HG02571 (cell line): Measurements from ENCODE around the gene PPP6R2.
"Not testable (repeated sequence)": the region's sequence is repeated elsewhere in the genome, so short reads cannot be mapped to it uniquely, and the experiment has no call there.

ENCODE experiments used
- ATAC-seq: cut with Tn5 transposase; IDR thresholded peaks from one replicate; pipeline ENCODE4 v1.9.1; 2021; ENCODE audit warnings: mild to moderate bottlenecking, moderate library complexity; ENCODE audit not compliant: unreplicated experiment

Gene PPP6R2

DNA sequence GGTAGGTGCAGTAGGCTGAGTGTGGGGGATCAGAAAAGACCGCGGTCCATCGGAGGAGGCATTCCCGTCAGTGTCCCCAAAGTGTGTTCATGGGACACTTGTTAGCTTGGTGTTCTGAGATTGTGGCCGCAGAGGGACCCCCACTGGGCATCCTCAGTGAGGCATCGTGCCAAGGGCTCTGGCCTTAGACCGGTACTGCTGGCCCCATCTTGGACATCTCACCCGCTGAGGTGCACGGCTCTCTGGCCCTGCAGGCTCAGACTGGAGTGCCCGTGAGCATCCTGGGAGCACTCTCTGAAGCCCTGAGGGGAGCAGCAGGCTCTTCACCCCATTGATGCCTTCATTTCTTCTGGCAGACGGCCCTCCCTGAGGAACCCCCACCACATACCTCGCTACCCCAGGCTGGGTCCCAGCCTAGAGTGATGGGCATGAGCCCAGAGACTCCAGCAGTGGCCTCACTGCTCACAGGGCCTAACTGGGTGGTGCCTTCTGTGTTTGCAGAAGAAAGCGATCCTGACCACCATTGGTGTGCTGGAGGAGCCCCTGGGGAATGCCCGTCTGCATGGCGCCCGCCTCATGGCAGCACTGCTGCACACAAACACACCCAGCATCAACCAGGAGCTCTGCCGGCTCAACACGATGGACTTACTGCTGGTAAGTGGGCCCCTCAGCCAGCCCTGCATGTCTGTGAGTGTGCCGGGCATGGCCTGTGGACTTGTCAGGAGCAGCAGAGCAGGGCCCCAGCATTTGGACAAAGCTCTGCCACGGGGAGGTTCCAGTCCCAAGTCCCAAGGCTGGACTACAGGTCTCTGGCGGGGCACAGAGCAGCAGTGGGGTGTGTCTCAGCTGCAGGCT, 80.1 kb downstream of the PPP6R2 start:
- ATAC-seq, result no peak

DNA sequence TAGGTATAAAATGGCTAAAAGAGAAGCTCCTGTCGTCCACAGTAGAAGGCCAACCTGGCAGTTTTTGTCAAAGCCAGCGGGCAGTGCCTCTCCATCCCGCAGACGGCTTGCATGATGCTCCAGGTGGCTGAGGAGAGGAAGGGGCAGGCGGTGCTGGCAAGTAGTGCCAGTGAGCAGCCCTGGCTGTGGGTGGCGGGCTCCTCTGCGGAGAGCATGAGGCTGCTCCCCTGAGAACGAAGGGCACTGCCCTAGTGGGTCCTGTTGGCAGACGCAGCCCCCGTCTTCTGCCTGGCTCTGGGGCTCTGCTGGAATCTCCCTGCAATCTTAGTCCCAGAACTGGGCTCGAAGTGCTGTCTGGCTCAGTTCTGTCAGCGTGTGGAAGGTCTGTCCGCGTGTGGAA, 80.8 kb downstream of the PPP6R2 start:
- ATAC-seq, result no peak

GRCh38 chr22:50425179-50425916, 82.2 kb downstream of the PPP6R2 start:
- ATAC-seq, result no peak

DNA sequence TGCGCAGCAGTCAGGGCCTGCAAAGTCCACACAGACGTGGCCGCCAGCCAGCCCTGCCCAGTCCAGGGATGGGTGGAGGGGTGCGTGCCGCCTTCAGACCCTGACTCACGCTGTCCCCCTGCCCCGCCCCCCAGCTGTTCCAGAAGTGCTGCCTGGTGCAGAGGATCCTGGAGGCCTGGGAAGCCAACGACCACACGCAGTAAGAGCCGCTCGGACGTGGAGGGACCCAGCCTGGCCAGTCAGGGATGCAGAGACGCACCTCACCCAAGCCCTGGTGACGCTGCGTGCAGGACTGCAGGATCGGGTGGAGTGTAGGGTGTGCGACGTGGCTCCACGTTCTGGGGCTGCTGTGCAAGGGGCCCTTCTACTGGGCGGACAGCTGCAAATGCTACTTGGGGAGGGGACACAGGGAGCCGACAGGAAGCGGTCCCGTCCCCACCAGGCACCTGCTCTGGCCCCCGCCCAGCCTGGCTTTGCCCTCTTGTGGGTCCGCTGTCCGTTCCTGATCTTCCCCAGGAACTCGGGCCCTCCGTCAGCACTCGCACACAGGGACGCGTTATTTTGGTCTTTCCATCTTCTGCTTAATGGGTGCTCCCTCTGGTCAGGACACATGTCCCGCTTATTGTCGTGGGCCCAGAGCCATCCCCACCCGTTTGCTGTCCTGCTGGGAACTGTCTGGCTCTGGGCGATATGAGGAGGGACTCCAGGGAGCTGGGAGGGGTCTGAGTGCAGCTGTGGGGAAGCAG, 89.2 kb downstream of the PPP6R2 start:
- ATAC-seq, result no peak

DNA sequence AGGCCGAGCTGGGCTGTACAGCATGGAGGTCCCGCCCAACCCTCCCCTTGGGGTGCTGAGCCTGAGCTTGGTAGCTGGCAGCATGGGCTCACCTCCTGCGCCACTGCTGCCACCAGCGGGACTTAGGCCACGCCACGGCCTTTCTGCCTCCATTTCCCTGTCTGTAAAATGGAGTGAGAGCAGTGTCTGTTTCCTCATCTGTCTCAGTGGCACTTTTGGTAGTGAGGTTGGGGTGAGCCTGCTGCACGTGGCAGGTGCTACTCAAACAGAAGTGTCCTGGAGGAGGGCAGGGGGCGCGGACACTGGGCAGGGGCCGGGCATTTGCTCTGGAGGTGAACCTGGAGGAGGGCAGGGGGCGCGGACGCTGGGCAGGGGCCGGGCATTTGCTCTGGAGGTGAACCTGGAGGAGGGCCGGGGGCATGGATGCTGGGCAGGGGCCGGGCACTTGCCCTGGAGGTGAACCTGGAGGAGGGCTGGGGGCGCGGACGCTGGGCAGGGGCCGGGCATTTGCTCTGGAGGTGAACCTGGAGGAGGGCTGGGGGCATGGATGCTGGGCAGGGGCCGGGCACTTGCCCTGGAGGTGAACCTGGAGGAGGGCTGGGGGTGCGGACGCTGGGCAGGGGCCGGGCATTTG, 89.9 kb downstream of the PPP6R2 start:
- not testable (repeated sequence) for ATAC-seq

DNA sequence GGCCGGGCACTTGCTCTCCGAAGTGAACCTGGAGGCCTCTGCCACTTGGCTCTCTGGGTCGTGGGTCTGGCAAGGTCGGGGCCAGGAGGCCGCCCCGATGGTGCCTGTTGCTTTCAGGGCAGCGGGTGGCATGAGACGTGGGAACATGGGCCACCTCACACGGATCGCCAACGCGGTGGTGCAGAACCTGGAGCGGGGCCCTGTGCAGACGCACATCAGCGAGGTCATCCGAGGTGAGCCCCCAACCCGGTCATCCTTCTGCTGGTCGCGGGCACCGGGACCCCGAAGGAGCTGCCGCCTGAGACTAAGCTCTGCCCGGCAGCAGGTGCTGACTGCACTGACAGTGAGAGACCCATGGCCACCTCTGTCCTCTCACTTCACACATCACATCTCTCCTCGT, 91.7 kb downstream of the PPP6R2 start:
- no peak for ATAC-seq

GRCh38 chr22:50435291-50436014, 92.3 kb downstream of the PPP6R2 start:
- no peak for ATAC-seq

- no peak for ATAC-seq
Observed at GRCh38 chr22:50436015-50436830, 93.1 kb downstream of the PPP6R2 start.

DNA sequence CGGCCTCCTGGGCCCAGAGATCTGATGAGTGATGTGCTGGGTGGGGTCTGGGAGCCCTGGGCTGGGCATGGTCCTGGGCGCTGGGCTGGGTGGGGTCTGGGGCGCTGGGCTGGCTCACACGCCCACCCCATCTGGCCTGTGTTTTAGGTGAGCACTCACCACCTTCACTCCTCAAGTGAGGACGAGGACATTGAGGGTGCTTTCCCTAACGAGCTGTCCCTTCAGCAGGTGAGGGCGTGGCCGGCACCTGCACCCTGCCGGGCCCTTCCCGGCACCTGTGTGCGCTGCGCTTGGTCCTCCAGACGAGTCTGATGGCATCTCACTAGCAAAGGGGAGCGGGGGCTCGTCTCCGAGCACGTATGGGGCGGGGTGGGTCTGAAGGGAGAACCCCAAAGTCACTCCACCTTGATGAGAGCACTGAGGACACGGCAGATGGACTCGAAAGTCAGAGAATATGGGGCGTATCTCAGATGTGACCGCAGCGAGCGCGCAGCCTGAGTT, 93.8 kb downstream of the PPP6R2 start:
- no peak for ATAC-seq

GRCh38 chr22:50437511-50438304, 94.6 kb downstream of the PPP6R2 start:
- ATAC-seq, result no peak

DNA sequence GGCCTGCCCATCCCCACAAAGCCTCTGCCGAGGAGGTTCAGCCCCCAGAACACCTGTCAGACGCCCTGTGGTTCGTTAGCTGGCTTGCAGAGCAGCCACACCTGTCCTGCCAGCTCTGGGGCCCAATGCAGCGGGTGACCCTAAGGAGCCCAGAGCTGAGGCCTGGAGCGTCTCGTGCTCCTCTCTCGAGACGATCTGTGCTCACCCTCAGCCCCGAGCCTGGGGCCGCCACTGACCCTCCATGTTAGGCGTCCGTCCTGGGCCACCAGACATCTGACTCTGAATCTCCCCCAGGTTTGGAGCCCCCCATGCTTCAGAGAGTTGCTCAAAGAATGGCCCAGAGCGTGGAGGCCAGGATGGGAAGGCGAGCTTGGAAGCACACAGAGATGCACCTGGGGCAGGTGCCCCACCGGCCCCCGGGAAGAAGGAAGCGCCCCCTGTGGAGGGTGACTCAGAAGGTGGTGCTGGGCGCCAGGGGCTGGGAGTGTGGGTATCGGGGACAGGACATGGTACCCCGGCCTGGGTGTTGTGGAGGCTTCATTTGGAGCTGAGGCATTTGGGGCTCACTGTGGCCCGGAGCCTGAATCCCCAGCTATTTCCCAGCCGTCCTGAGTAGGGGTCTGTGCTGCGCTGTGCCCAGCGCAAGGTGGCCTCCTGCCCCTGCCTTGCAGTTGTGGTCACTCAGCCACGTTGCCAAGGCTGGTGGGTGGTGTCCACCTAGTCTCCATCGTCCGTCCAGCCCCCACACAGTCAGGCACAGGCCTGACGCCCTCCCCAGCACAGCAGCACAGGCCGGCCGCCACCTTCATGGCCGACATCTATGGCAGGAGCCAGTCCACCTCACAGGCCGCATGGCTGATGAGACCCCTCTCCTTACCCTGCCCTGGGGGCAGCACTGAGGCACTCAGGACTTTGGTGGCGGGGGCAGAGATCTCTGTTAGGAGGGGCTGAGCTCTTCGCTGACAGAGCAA, 95.5 kb downstream of the PPP6R2 start:
- no peak for ATAC-seq

- ATAC-seq, result no peak
Observed at GRCh38 chr22:50439314-50439870, 96.3 kb downstream of the PPP6R2 start.

DNA sequence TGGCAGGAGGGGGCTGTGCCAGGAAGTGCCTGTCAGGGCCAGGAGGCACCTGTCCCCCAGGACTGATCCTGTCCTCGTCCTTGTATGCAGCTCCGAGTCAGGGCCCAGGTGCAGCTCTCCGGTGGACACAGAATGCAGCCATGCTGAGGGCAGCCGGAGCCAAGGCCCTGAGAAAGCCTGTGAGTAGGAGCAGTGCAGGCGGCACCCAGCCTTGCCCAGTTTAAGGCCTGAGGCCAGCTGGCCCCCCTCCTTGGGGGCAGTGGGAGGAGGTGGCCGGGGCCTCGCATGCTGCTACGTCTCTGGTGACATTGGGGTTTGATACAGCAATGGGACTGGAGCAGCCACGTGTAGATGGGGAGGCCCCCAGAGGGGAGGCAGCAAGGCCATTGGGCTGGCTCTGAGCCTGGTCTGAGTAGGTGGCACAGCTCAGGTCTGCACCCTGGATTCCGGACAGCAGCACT, 96.8 kb downstream of the PPP6R2 start:
- no peak for ATAC-seq

- ATAC-seq, result no peak
Observed at GRCh38 chr22:50440544-50441249, 97.6 kb downstream of the PPP6R2 start.

- ATAC-seq, result no peak
Observed at GRCh38 chr22:50441428-50441993, 98.4 kb downstream of the PPP6R2 start.

- no peak for ATAC-seq
Observed at GRCh38 chr22:50443197-50443596, 100.1 kb downstream of the PPP6R2 start.
